BLaER1 treated with 17β-estradiol and CSF1 and Interleukin-3, amounts not matched to agents 10 nM and 100 nM (cell line): Measurements from ENCODE around the gene AKR1C2.
"Not testable (repeated sequence)": the region's sequence is repeated elsewhere in the genome, so short reads cannot be mapped to it uniquely, and the experiment has no call there.

Experiments
- H3K27ac ChIP-seq, 11 experiments: shearing (Covaris generic); formaldehyde crosslinking; 2 replicates each; pipeline ENCODE4 v1.8.1; 2022
- H3K27me3 ChIP-seq, 11 experiments: shearing (Covaris generic); formaldehyde crosslinking; 2 replicates each; pipeline ENCODE4 v1.8.1; 2022
- H3K36me3 ChIP-seq, 11 experiments: shearing (Covaris generic); formaldehyde crosslinking; 2 replicates each; pipeline ENCODE4 v1.8.1; 2022
- H3K4me1 ChIP-seq, 10 experiments: shearing (Covaris generic); formaldehyde crosslinking; 2 replicates each; pipeline ENCODE4 v1.8.1; 2022
- H3K4me2 ChIP-seq, 11 experiments: shearing (Covaris generic); formaldehyde crosslinking; 2 replicates each; pipeline ENCODE4 v1.8.1; 2022
- H3K4me3 ChIP-seq, 10 experiments: shearing (Covaris generic); formaldehyde crosslinking; 2 replicates each; pipeline ENCODE4 v1.8.1; 2022
- H3K9ac ChIP-seq, 11 experiments: shearing (Covaris generic); formaldehyde crosslinking; 2 replicates each; pipeline ENCODE4 v1.8.1; 2022
- H3K9me3 ChIP-seq, 11 experiments: shearing (Covaris generic); formaldehyde crosslinking; replicated peaks in 1 of 11; 2 replicates each; pipeline ENCODE4 v1.8.1; 2022
- H4K20me1 ChIP-seq, 11 experiments: shearing (Covaris generic); formaldehyde crosslinking; 2 replicates each; pipeline ENCODE4 v1.8.1; 2022
- Cebpa-rat ChIP-seq, 11 experiments: shearing (Covaris generic); IDR thresholded peaks; 2 replicates each; pipeline ENCODE4 v1.8.1; 2022

The AKR1C2 gene

GRCh38 chr10:5030989-5031388 lies 27.3 kb upstream of the AKR1C2 start:
- peaks cover 0 to 4% (median 0%) of the 10 kb centered on the region in 10 experiments; a peak in 6 of 20 replicates for H3K4me1 ChIP-seq
- no peak for TF ChIP-seq Cebpa-rat (IDR thresholded peaks at IDR 0.05)
- H3K9me3 ChIP-seq = peaks cover 60 to 73% (median 64%) of the 10 kb centered on the region in 11 experiments

GRCh38 chr10:5025461-5025881 lies 21.8 kb upstream of the AKR1C2 start:
- not testable (repeated sequence) for H3K27me3 ChIP-seq, H4K20me1 ChIP-seq, H3K4me3 ChIP-seq, H3K9ac ChIP-seq, H3K36me3 ChIP-seq, H3K27ac ChIP-seq
- Histone ChIP-seq H3K9me3 (peaks cover 8 to 18% (median 12%) of the 10 kb centered on the region in 11 experiments; a peak in 20 of 22 replicates), H3K4me2 (peak overlapping the region in 6 of 11 experiments; percentile 5 to 58 (median 44); a peak in 9 of 22 replicates), H3K4me1 (peaks cover 0 to 21% (median 7%) of the 10 kb centered on the region in 10 experiments; a peak in 12 of 20 replicates)

More at GRCh38 chr10:5030989-5031388, 27.3 kb upstream of the AKR1C2 start:
- Histone ChIP-seq H3K27me3 (no peaks in the 10 kb centered on the region), H4K20me1 (no peaks in the 10 kb centered on the region), H3K9ac (no peak overlapping the region), H3K36me3 (no peaks in the 10 kb centered on the region), H3K4me2 (no peak overlapping the region), H3K27ac (no peak overlapping the region), H3K4me3 (no peak overlapping the region)

- no peak overlapping the region for H3K4me2 ChIP-seq
- no peaks in the 10 kb centered on the region; a peak in 1 of 22 replicates for H3K27me3 ChIP-seq
- H3K4me3 ChIP-seq = no peak overlapping the region
- H4K20me1 ChIP-seq = no peaks in the 10 kb centered on the region
- H3K9ac ChIP-seq = no peak overlapping the region
- no peak for TF ChIP-seq Cebpa-rat (IDR thresholded peaks at IDR 0.05)
- peaks cover 0 to 21% (median 7%) of the 10 kb centered on the region in 10 experiments; a peak in 12 of 20 replicates for H3K4me1 ChIP-seq
- H3K9me3 ChIP-seq = peaks cover 0 to 7% (median 6%) of the 10 kb centered on the region in 11 experiments; a peak in 6 of 22 replicates
- no peak overlapping the region for H3K27ac ChIP-seq
- no peaks in the 10 kb centered on the region for H3K36me3 ChIP-seq
Measured at GRCh38 chr10:5023177-5023805, 19.6 kb upstream of the AKR1C2 start.

- 0 out of 22 replicates have a peak overlapping the region, but pooled peaks of 1 of the 11 experiments have one; percentile 3 for H3K4me2 ChIP-seq
- not testable (repeated sequence) for H3K27ac ChIP-seq, H3K27me3 ChIP-seq, H3K36me3 ChIP-seq, H3K9me3 ChIP-seq, H3K9ac ChIP-seq, H4K20me1 ChIP-seq, H3K4me3 ChIP-seq
- H3K4me1 ChIP-seq = peaks cover 0 to 21% (median 7%) of the 10 kb centered on the region in 10 experiments; a peak in 12 of 20 replicates
Measured at GRCh38 chr10:5021624-5022290, 18.1 kb upstream of the AKR1C2 start.

GRCh38 chr10:5019770-5020612 lies 16.3 kb upstream of the AKR1C2 start:
- not testable (repeated sequence) for H3K36me3 ChIP-seq, H3K27ac ChIP-seq, H3K4me3 ChIP-seq, H3K9ac ChIP-seq, H3K4me1 ChIP-seq, H4K20me1 ChIP-seq, H3K4me2 ChIP-seq, H3K9me3 ChIP-seq, H3K27me3 ChIP-seq

- not testable (repeated sequence) for H3K27me3 ChIP-seq, H3K4me3 ChIP-seq, H3K27ac ChIP-seq, H3K9ac ChIP-seq, H3K36me3 ChIP-seq, H3K4me2 ChIP-seq, H4K20me1 ChIP-seq, H3K9me3 ChIP-seq, H3K4me1 ChIP-seq
Measured at GRCh38 chr10:5018671-5019277, 15.1 kb upstream of the AKR1C2 start.

- H3K9me3 ChIP-seq = no peaks in the 10 kb centered on the region
- H3K4me1 ChIP-seq = peaks cover 0 to 6% (median 0%) of the 10 kb centered on the region in 10 experiments; a peak in 1 of 20 replicates
- no peak overlapping the region for H3K4me2 ChIP-seq
- no peaks in the 10 kb centered on the region for H4K20me1 ChIP-seq
- no peak overlapping the region for H3K4me3 ChIP-seq
- H3K36me3 ChIP-seq = no peaks in the 10 kb centered on the region
- no peak overlapping the region for H3K9ac ChIP-seq
- H3K27me3 ChIP-seq = no peaks in the 10 kb centered on the region; a peak in 1 of 22 replicates
- no peak for TF ChIP-seq Cebpa-rat (IDR thresholded peaks at IDR 0.05)
- H3K27ac ChIP-seq = no peak overlapping the region
Measured at GRCh38 chr10:5018134-5018533, 14.5 kb upstream of the AKR1C2 start.

GRCh38 chr10:5014936-5015335 lies 11.3 kb upstream of the AKR1C2 start:
- H4K20me1 ChIP-seq = no peaks in the 10 kb centered on the region
- H3K4me2 ChIP-seq = no peak overlapping the region
- no peak overlapping the region for H3K4me3 ChIP-seq
- H3K9ac ChIP-seq = no peak overlapping the region
- H3K27ac ChIP-seq = no peak overlapping the region
- no peak for TF ChIP-seq Cebpa-rat (IDR thresholded peaks at IDR 0.05)
- H3K4me1 ChIP-seq = no peaks in the 10 kb centered on the region
- H3K9me3 ChIP-seq = no peaks in the 10 kb centered on the region
- H3K36me3 ChIP-seq = no peaks in the 10 kb centered on the region
- no peaks in the 10 kb centered on the region; a peak in 1 of 22 replicates for H3K27me3 ChIP-seq

- H3K4me3 ChIP-seq, H3K27ac ChIP-seq, H3K4me1 ChIP-seq: not testable (repeated sequence)
Measured at GRCh38 chr10:5014200-5014910, 10.7 kb upstream of the AKR1C2 start.

More at GRCh38 chr10:5014200-5014910, 10.7 kb upstream of the AKR1C2 start:
- not testable (repeated sequence) for H3K4me2 ChIP-seq, H3K27me3 ChIP-seq, H4K20me1 ChIP-seq, H3K9me3 ChIP-seq, H3K36me3 ChIP-seq, H3K9ac ChIP-seq
